CD14-positive monocyte (primary cell): ENCODE results near the gene HAGH. TPM values are rescaled to one million over a fixed set of nuclear protein-coding genes. Genes with fewer than 3 reads are reported as not detected.
A peak's percentile ranks its signal among the peaks of the same experiment; 100 is the strongest.

Source experiments
- DNase-seq, 3 donors: peaks; one replicate each; pipeline ENCODE4 v3.0.0-alpha.2; 2011 to 2022
- H2AFZ ChIP-seq: 2 replicates; pipeline ENCODE4 v1.6.0; 2012; ENCODE audit warnings: mild to moderate bottlenecking, low read depth, low read length, inconsistent platforms; ENCODE audit not compliant: insufficient read depth, poor library complexity, severe bottlenecking
- H3K27ac ChIP-seq, 2 donors: 1 replicate in 1 of 2; 2 replicates in 1 of 2; pipeline ENCODE4 v1.5.1; 2012 to 2013; ENCODE audit warnings: low read length in 2 of 2, control low read depth in 1 of 2, inconsistent platforms in 1 of 2, low read depth in 1 of 2, mild to moderate bottlenecking in 1 of 2
- H3K27me3 ChIP-seq, 2 donors: one replicate each; pipeline versions ENCODE4 v1.6.0 to v1.6.1; 2011 to 2013; ENCODE audit warnings: low read length in 2 of 2; ENCODE audit not compliant: control insufficient read depth in 2 of 2, insufficient read depth in 2 of 2
- H3K36me3 ChIP-seq, 2 donors: replicated peaks in 1 of 2; 1 replicate in 1 of 2; 2 replicates in 1 of 2; pipeline versions ENCODE4 v1.5.1 to v1.6.1; 2012 to 2013; ENCODE audit warnings: low read length in 2 of 2, control low read depth in 1 of 2, inconsistent platforms in 1 of 2, mild to moderate bottlenecking in 1 of 2; ENCODE audit not compliant: insufficient read depth in 2 of 2, control insufficient read depth in 1 of 2
- H3K4me1 ChIP-seq, 2 donors: 1 replicate in 1 of 2; 2 replicates in 1 of 2; pipeline versions ENCODE4 v1.5.1 to v1.6.1; 2012 to 2013; ENCODE audit warnings: low read length in 2 of 2, control low read depth in 1 of 2, inconsistent platforms in 1 of 2, mild to moderate bottlenecking in 1 of 2, moderate library complexity in 1 of 2; ENCODE audit not compliant: insufficient read depth in 2 of 2, control insufficient read depth in 1 of 2
- H3K4me2 ChIP-seq: replicated peaks from 2 replicates; pipeline ENCODE3; 2012; ENCODE audit warnings: low read length, moderate library complexity, mild to moderate bottlenecking; ENCODE audit not compliant: poor library complexity, severe bottlenecking; ENCODE audit errors: extremely low read depth
- H3K4me3 ChIP-seq, 3 experiments: fragments of 200-600 bp in 1 of 3; sonication (generic) in 1 of 3; replicated peaks in 1 of 3; 1 replicate in 2 of 3; 2 replicates in 1 of 3; pipeline ENCODE4 v1.5.1; 2011 to 2013; ENCODE audit warnings: low read length in 3 of 3, mild to moderate bottlenecking in 3 of 3, control low read depth in 2 of 3, low read depth in 2 of 3, inconsistent platforms in 1 of 3, moderate library complexity in 1 of 3
- H3K79me2 ChIP-seq: 2 replicates; pipeline ENCODE4 v1.6.0; 2012; ENCODE audit warnings: mild to moderate bottlenecking, control low read depth, inconsistent platforms, low read length, moderate library complexity; ENCODE audit not compliant: insufficient read depth
- H3K9ac ChIP-seq: 2 replicates; pipeline ENCODE4 v1.6.0; 2017; ENCODE audit warnings: low read length, mild to moderate bottlenecking; ENCODE audit not compliant: insufficient read depth, poor library complexity, severe bottlenecking
- H3K9me3 ChIP-seq, 2 donors: replicated peaks in 1 of 2; 1 replicate in 1 of 2; 2 replicates in 1 of 2; pipeline versions ENCODE4 v1.5.1 to v1.6.1; 2012 to 2013; ENCODE audit warnings: low read length in 2 of 2, control low read depth in 1 of 2; ENCODE audit not compliant: control insufficient read depth in 1 of 2, insufficient read depth in 1 of 2
- H4K20me1 ChIP-seq: 2 replicates; pipeline ENCODE4 v1.6.0; 2012; ENCODE audit warnings: mild to moderate bottlenecking, low read length, control low read depth, moderate library complexity; ENCODE audit not compliant: insufficient read depth
- H3K27ac Mint-ChIP-seq, 7 donors: one replicate each; pipeline ENCODE4 v1.8.0; 2020; ENCODE audit warnings: mild to moderate bottlenecking in 7 of 7, mixed read lengths in 7 of 7, moderate library complexity in 6 of 7, inconsistent platforms in 2 of 7
- H3K27me3 Mint-ChIP-seq, 3 donors: one replicate each; pipeline ENCODE4 v1.8.0; 2021 to 2022; ENCODE audit warnings: low read depth in 3 of 3, mild to moderate bottlenecking in 3 of 3, mixed read lengths in 3 of 3, moderate library complexity in 3 of 3, inconsistent platforms in 1 of 3
- H3K36me3 Mint-ChIP-seq, 2 donors: one replicate each; pipeline ENCODE4 v1.8.0; 2020; ENCODE audit warnings: mixed read lengths in 2 of 2, inconsistent platforms in 1 of 2, mild to moderate bottlenecking in 1 of 2
- H3K4me1 Mint-ChIP-seq: one replicate; pipeline ENCODE4 v1.8.0; 2020; ENCODE audit warnings: mild to moderate bottlenecking, mixed read lengths
- H3K4me3 Mint-ChIP-seq, 2 donors: one replicate each; pipeline ENCODE4 v1.8.0; 2020; ENCODE audit warnings: mild to moderate bottlenecking in 2 of 2, mixed read lengths in 2 of 2, moderate library complexity in 1 of 2
- H3K9me3 Mint-ChIP-seq, 7 donors: one replicate each; pipeline ENCODE4 v1.8.0; 2020 to 2022; ENCODE audit warnings: mixed read lengths in 7 of 7, mild to moderate bottlenecking in 6 of 7, moderate library complexity in 6 of 7, inconsistent platforms in 2 of 7
- WGBS: methylation state at CpG from one replicate; pipeline ENCODE4 v1.1.5; 2013; ENCODE audit warnings: missing lambda C conversion rate; ENCODE audit not compliant: insufficient coverage; 5-methylcytosine and 5-hydroxymethylcytosine counted together
- intact Hi-C, 2 donors: fragments of 100-400 bp; cut with micrococcal nuclease; formaldehyde crosslinking; loops; one replicate each; pipeline versions ENCODE4 v1.15.0 to v1.15.1; 2023
- polyA plus RNA-seq, 3 donors: library from polyadenylated mRNA; depleted of rRNA in 1 of 3; unstranded in 2 of 3; stranded (reverse) in 1 of 3; fragments of 300-500 nt in 2 of 3; fragments of >200 nt in 1 of 3; fragmentation: Illumina TruSeq in 2 of 3; gene quantifications; 1 replicate in 2 of 3; 2 replicates in 1 of 3; pipeline ENCODE4 v1.2.3, GENCODE V29; 2012 to 2021
- TF ChIP-seq, protein P1 (sequence below): fragments of 200-600 bp; IDR thresholded peaks from one replicate; pipeline ENCODE4 v1.8.0; 2022; ENCODE audit warnings: antibody characterized with exemption, mild to moderate bottlenecking

Gene HAGH
- polyA plus RNA-seq, 3 donors, result 42.6 to 82.1 (median 47.7) TPM

DNA sequence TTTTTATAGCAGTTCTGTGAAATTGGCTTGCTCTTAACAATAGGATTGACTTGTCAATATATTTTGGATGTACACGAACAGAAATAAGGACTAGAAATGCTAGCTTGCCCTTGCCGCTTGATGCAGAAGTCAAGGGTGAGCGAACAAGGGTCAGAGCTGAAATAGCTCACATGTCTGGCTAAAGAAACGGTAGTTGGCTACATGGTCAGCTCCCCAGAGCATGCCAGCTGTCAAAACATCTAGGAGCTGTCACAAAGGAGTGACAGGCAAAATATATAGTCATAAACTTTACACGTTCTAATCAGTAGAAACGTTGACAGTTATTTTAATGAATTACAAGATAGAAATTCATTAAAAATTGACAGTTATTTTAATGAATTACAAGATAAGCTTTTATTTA is 48.2 kb upstream of the HAGH start:
- H3K4me3 Mint-ChIP-seq, result no peak overlapping the region
- peaks cover 32 to 49% (median 47%) of the 10 kb centered on the region in 3 donors for H3K27me3 Mint-ChIP-seq
- no peak overlapping the region for H3K4me2 ChIP-seq
- intact Hi-C loops, result no loop called here
- H2AFZ ChIP-seq, result no peak overlapping the region
- no peaks in the 10 kb centered on the region for H4K20me1 ChIP-seq
- H3K36me3 ChIP-seq, result no peaks in the 10 kb centered on the region
- no peak overlapping the region for H3K4me3 ChIP-seq
- TF ChIP-seq, protein P1, sequence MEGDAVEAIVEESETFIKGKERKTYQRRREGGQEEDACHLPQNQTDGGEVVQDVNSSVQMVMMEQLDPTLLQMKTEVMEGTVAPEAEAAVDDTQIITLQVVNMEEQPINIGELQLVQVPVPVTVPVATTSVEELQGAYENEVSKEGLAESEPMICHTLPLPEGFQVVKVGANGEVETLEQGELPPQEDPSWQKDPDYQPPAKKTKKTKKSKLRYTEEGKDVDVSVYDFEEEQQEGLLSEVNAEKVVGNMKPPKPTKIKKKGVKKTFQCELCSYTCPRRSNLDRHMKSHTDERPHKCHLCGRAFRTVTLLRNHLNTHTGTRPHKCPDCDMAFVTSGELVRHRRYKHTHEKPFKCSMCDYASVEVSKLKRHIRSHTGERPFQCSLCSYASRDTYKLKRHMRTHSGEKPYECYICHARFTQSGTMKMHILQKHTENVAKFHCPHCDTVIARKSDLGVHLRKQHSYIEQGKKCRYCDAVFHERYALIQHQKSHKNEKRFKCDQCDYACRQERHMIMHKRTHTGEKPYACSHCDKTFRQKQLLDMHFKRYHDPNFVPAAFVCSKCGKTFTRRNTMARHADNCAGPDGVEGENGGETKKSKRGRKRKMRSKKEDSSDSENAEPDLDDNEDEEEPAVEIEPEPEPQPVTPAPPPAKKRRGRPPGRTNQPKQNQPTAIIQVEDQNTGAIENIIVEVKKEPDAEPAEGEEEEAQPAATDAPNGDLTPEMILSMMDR, result no peak
- no peaks in the 10 kb centered on the region for H3K79me2 ChIP-seq
- peaks cover 10 to 36% of the 10 kb centered on the region in 2 donors for H3K27me3 ChIP-seq
- peaks cover 0 to 8% of the 10 kb centered on the region in 2 donors for H3K4me1 ChIP-seq
- H3K27ac ChIP-seq, result no peak overlapping the region
- no peak for DNase-seq
- peaks cover 4 to 9% (median 7%) of the 10 kb centered on the region in 7 donors for H3K9me3 Mint-ChIP-seq
- WGBS, result 100% methylated on average over 3 of the region's 6 CpGs
- H3K9ac ChIP-seq, result no peak overlapping the region
- peaks cover 7% of the 10 kb centered on the region for H3K4me1 Mint-ChIP-seq
- H3K9me3 ChIP-seq, result peaks cover 4 to 8% of the 10 kb centered on the region in 2 donors
- H3K36me3 Mint-ChIP-seq, result peaks cover 0 to 2% of the 10 kb centered on the region in 2 donors
- H3K27ac Mint-ChIP-seq, result no peak overlapping the region

DNA sequence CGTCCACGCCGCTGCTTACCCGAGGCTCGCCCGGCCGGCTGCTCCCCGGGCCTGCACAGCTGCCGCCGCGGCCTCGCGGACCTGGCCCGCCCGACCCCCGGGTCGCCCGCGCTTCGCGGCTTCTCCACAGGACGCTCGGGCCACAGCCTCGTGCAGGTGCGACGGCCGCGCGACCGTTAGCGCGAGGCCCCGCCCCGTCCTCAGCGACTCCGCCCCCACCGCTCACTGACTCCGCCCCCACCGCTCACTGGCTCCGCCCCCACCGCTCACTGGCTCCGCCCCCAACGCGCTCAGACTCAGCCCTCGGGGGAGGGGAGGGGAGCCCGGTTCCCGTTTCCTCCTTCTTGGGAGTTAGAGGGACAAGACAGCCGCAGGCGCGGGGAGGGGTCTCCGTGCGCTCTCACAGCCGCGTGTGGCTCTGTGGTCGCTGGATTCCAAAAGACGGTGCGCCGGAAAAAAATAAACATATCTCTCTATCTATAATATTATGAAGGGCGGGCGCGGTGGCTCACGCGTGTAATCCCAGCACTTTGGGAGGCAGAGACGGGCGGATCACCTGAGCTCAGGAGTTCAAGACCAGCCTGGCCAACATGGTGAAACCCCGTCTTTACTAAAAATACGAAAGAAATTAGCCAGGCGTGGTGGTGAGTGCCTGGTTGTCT is 45.5 kb upstream of the HAGH start, which contains the start of gene MEIOB:
Gene MEIOB (minus strand): TSS at position 191 of the 662 bp plus-strand sequence. CDS start 3,989 bp downstream, outside the sequence.
- Histone ChIP-seq H3K9me3 (peaks cover 4 to 8% of the 10 kb centered on the region in 2 donors), H3K4me1 (peaks cover 0 to 8% of the 10 kb centered on the region in 2 donors), H3K4me3 (peak within 1 kb of the TSS in 1 of 3 experiments; percentile 32), H2AFZ (no peak within 1 kb of the TSS), H3K79me2 (no peaks in the 10 kb centered on the region), H4K20me1 (no peaks in the 10 kb centered on the region), H3K4me2 (peak within 1 kb of the TSS; percentile 46), H3K9ac (no peak within 1 kb of the TSS), H3K27me3 (peaks cover 10 to 28% of the 10 kb centered on the region in 2 donors), H3K27ac (no peak within 1 kb of the TSS), H3K36me3 (no peaks in the 10 kb centered on the region)
- Mint-ChIP-seq H3K27me3 (peaks cover 26 to 40% (median 39%) of the 10 kb centered on the region in 3 donors), H3K27ac (peak within 1 kb of the TSS in 1 of 7 donors; percentile 58), H3K4me3 (peak within 1 kb of the TSS; percentile 62 to 92), H3K36me3 (peaks cover 0 to 2% of the 10 kb centered on the region in 2 donors), H3K4me1 (peaks cover 7% of the 10 kb centered on the region), H3K9me3 (peaks cover 4 to 9% (median 7%) of the 10 kb centered on the region in 7 donors)
- DNase-seq, result peak; percentile 16 to 52 (median 30)
- 20% methylated on average over 31 of the region's 68 CpGs for WGBS
- TF ChIP-seq, protein P1, result no peak
- intact Hi-C loops, result no loop called here
